DND-41 (cell line): ENCODE measurements around the gene GPR42.
"Not testable (repeated sequence)": the region's sequence is repeated elsewhere in the genome, so short reads cannot be mapped to it uniquely, and the experiment has no call there.

Experiments used
- CTCF ChIP-seq: IDR thresholded peaks from 2 replicates; pipeline ENCODE4 v1.5.1; 2012; ENCODE audit warnings: borderline replicate concordance, low read length, moderate library complexity, mild to moderate bottlenecking; ENCODE audit not compliant: poor library complexity, severe bottlenecking; ENCODE audit errors: extremely low read depth
- EZH2 ChIP-seq: IDR thresholded peaks from 3 replicates; pipeline ENCODE4 v1.6.1; 2012; ENCODE audit warnings: borderline replicate concordance, low read depth, mild to moderate bottlenecking, moderate library complexity, low read length, inconsistent platforms; ENCODE audit not compliant: severe bottlenecking

GRCh38 chr19:35374031-35374430 is 3.2 kb downstream of the GPR42 start:
- TF ChIP-seq CTCF, EZH2: not testable (repeated sequence)
